IPS-NIHi7 (cell line): Measurements from ENCODE around the gene LPCAT3.

Experiments
- DNase-seq: peaks from one replicate; pipeline ENCODE4 v3.0.0; 2012; ENCODE audit warnings: mixed read lengths; ENCODE audit errors: extremely low spot score

The LPCAT3 gene

DNA sequence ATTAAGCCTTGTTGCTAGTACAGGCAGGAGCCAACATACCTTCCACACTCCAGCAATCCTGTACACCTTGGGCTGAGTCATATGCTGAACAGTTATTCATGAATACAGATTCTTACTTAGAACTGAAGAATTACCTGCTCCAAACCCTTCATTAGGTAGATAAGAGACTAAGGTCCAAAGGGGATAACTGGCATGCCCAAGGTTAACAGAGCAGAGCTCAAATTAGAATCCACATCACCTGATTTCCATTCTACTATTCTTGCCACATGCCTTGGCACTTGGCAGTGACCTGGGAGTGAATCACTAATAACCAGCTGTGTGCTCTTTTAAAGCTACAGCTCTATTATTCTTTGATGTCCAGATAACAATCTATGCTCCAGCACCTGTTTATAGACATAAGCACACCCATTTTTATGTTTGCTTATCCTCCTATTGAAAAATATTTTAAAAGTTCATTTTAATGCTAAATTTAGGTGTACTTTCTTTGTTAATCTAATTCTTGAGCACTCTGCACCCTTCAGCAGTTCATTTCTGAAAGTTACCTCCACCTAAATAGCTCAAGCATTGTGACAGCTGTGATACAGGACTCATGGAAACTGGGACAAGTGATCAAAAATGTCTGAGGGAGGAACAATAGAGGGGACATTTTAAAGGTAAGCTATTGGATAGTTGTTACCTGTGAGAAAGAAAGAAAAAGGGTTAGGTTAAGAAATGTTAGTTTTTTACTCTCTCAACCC lies 19.4 kb downstream of the LPCAT3 start:
- no peak for DNase-seq

DNA sequence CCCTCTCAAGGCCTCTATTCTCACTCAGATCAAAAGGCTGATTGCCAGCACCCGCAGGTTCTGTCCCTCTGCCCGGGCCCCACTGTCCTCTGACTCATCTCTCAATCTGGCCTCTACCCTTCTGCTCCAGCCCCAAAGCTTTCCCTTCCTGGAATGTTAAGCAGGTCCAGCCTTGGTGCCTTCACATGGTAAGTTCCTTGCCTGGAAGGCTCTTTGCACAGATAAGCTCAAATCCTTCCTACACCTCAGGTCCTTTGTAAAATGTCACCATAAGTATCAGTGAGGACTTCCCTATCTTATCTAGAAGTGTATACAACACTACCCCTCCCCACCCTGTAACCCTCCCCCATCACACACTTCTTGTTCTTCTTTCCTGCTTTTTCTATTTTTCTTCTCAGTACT lies 22.2 kb downstream of the LPCAT3 start:
- DNase-seq = peak; percentile 49

DNA sequence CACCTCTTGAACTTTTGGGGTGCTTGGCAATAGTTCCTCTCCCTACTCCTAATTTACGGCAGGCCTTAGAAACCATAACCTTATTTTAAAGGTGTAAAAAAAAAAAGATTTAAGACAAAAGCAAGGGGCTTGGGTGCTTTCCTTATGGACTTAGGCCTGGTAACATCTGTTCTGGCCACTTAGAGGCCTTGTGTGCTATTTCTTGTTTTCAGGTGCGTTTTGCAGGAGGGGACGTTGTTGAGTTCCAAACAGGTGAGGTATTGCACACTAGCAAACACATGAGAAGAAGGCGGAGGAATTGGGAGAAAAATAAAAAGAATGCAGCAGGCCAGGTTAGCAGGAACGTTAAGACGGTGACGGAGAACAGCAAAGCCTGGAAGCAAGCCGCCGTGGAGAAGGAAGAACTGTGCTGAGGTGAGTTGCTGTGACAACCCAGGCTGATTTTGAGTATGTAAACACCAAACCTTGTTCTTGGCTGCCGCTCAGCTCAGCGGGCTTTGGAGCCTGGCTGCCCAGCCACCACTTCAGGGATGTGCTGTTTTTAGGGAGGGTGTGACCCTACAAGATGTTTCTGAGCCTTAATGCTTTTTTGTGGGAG lies 30.2 kb downstream of the LPCAT3 start:
- DNase-seq = no peak

DNA sequence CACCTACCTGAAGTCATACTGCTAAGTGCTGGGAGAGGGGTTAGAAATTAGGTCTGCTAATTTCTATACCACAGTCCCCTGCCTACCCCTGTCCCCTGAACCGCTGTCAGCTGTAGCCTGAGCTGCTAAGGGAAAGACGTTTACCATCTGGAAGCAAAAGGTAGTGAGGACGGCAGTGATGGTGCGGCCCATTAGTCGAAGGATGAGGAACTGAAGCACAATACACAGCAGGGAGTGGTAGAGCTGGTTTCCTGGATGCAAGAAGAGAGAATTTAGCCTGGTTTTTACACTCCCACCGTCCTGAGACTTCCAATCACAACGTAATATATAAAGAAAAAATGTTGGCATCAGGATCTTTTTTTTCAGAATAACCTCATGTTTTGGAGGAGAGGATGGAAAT lies 35.7 kb downstream of the LPCAT3 start:
- DNase-seq = no peak

DNA sequence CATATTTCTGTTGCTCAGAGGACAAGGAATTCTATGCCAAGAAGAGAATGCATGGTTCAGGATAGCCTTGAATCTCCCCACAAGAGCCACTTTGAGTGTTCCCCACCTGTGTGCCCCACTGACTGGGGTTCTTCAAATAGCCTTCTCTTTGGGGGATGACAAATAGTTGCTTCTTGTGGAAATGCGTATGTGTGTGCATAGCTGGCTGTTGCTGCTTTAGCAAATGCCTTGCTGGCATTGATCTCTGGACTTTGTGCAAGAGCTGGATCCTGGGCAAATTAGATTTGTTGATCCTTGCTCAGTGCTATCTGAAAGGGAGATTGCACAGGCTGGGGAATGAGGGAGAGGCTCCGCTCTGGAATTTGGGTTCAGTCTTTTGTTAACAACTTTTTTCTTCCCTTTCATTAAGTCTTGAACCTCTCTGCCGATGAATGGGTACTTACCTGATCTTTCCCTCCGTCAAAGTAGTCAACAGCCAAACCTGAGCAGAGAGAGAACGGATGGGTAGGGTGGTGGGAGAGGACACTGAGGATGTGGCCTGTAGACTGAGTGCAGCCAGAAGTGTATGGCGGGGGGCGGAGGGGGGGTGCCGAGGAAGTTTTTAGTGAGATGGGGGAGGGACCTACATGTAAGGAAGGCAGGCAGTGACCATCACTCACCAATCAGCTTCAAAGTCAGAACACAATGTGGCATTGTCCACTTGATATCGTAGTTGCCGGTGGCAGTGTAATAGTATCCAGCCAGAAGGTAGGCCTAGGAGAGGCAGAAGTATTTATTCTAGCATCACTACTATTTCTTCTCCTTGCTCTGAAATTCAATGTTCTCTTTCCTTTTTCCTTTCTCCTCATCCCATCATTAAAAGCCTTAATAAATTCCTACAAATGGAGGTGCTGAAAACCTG lies 36.9 kb downstream of the LPCAT3 start:
- DNase-seq = no peak

DNA sequence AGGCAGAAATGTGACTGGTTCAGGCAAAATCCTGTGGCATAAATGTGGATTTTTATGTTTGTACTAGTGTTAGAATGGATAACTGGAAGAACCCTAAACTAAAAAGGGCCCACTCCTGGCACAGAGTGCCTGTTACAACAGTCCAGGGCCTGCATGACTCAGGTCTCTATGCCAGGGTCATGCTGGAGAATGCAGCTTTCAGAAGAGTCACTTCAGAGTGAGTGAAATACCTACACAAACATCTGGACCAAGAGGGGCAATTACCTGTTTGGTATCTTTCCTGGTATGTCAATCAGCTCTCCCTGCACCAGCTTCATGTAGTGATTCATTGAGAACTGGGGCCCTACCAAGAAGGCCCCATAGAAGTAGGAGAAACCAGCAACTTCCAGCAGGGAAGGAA lies 37.5 kb downstream of the LPCAT3 start:
- no peak for DNase-seq

DNA sequence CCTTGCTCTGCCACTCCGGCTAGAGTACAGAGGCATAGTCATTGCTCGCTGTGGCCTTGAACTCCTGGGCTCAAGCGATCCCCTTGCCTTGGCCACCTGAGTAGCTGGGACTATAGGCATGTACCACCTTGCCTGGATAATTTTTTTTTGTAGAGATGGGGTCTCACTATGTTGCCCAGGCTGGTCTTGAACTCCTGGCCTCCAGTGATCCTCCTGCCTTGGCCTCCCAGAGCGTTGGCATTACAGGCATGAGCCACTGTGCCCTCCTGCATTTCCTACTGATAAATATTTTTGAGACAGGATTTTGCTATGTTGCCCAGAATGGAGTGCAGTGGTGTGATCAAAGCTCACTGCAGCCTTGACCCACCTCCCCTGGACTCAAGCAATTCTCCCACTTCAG lies 38.2 kb downstream of the LPCAT3 start:
- no peak for DNase-seq

DNA sequence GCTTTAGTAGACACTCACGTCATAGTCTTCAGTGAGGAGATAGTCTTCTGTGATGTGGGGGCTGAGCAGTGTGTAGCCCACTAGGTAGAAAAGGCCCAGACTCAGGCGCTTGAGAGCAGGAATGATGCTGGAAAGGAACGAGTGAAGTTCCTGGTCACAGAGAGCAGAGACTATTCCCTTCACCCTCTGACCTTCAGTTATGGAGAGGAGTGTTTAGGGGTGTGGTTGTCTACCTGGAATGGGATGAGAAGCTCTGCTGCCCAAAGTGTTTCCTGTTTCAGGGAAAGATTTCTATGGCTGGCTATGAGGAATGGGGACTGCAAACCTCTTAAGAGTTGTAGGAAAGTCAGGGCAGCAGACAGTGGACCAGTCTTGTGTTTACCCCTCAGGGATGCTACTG lies 38.8 kb downstream of the LPCAT3 start:
- no peak for DNase-seq

DNA sequence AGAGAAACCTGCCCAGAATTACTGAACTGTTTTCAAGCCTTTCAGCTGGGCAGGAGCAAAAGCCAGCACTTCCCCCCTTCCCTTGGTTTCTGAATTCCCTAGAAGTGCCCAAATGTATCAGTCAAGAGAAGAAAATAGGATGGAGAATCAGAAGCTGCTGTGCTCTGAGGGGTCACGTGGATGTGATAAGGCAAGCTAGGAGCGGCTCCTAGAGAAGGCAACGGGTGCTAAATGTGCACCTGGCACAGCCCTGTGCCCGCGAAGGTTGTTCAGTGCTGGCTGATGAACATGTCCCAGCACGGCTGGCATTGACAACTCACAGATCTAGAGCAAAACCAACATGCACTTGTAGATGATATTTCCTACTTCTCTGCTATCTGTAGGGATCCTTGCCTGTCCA lies 39.3 kb downstream of the LPCAT3 start:
- no peak for DNase-seq

DNA sequence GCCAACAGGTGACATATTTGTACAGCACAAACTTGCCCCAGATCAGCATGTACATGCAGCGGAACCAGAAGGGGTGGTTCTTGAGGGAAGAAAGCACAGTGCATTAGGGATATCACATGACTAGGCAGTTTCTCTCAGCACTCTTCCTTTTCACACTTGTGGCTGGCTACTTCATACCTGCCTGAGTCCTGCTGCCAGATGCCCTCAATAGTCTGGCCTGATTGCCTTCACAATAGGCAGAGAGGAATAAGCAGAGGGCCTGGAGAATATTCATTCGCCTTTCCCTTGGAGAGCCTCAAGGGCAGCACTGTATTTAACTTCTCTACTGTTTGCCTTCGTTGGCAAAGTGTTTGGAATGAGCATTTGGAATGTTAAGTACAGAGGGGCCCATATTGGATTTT lies 39.7 kb downstream of the LPCAT3 start:
- DNase-seq = no peak

DNA sequence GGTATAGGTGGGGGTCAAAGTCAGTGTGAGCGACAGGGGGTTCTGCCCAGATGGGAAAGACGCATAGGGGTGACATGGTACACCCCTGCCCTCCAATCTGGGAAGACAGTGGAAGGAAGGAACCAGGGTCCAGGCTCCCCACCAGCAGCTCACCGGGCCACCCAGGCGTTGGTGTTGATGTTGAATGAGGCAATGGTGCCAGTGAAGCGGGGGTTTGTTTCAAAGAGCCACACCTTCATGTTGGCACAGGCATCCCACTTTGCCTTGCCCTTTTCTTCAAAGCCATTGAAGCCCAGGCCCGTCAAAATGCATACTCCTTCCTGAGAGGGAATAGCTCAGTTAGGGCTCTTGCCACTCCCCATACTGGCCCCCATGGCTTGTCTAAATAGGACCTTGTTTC lies 40.1 kb downstream of the LPCAT3 start:
- DNase-seq = no peak

DNA sequence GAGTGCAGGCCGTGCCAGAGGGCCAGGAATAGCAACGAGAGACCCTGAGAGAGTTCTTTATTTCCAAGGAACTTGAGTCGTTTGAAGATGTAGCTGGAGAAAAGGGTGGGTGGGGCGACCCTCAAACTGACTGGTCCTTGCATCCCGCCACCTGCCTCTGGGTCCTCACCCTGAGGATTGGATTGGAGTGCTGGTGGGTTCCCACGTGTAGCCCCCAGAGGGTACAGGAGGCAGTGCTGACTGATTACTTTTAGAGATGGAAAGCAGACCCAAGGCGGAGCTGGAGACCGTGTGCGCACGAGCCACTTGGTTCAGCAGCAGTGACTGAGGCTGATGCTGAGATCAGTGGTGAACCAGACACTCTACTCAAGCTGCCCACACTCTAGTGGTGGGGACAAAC lies 40.6 kb downstream of the LPCAT3 start:
- no peak for DNase-seq

DNA sequence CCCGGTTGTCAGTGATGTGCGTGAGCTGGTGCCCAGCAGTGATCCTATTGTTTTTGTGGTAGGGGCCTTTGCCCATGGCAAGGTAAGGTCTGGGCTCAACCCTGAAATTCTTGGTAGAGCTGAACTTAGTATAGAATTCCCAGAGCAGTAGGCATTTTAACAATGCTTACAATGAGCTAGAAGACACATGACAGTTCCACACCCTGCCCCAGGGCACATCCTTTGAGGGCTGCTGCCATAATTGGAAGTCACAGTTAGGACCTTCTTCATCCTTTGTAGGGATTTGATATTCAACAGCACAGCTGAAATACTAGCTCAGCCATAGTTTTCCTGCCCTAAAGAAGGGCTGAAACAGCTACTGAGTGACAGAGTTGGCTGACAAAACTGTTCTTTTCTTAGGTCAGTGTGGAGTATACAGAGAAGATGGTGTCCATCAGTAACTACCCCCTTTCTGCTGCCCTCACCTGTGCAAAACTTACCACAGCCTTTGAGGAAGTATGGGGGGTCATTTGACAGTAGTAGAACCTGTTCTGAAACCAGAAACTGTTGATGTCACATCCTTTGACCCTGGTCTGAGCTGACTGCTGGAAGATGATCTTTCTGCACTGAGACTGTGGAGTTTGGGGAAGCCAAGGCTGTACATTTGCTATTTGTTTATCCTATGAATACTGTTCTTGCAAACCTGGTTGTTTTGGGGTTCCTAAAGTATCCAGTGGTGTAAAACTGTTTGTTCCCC lies 42.8 kb downstream of the LPCAT3 start:
- DNase-seq = no peak

DNA sequence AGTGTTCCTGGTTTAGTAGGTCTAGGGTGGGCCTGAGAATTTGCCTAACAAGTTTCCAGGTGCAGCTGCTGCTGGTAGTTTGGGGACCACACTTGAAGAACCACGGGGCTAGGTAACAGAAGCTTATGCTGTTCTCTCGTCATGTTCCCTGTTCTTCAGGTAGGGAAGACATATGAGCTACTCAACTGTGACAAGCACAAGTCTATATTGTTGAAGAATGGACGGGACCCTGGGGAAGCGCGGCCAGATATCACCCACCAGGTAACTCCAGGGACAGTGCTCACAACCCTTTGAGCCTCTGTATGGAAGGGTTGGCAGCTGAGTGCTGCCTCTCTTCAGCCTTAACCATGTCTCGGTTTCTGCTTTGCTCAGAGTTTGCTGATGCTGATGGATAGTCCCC lies 44.1 kb downstream of the LPCAT3 start:
- no peak for DNase-seq

DNA sequence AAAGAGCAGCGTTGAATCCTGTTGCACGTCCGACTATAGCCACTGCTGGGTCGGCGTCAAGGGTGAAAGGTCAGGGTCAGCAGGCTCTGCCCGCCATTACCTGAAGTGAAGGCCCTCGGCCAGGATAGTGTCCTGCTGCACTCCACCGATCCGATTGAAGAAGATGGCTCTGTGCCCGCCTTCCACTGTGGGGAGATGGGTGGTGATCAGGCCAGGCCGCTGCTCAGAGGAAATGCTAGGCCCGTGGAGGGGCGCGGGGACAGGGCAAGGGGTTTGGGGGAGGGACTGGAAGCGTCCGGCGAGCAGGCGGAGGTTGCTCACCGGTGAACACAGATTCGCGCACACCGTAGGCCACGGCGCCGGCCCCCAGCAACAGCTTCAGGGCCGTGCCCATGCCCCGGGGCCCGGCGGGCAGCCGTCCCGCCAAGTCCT lies 48.2 kb downstream of the LPCAT3 start:
- DNase-seq = no peak

DNA sequence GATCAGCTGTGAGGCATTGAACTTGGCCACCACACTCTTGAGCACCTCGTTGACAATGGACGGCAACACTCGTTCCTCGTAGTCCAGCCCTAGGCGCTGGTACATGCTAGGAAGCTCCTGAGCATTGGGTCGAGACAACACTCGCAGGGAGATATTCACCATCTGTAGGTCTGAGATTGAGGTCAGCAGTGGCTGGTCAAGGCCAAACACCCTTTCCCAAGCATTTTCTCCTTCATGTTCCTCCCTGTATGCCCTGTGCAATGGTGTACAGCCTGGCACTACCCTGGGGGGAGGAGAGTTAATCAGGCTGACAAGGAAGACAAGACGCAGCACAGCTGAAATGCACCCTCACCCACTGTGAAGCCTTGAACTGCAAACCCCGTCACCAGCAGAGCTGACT lies 49.9 kb downstream of the LPCAT3 start:
- DNase-seq = no peak

DNA sequence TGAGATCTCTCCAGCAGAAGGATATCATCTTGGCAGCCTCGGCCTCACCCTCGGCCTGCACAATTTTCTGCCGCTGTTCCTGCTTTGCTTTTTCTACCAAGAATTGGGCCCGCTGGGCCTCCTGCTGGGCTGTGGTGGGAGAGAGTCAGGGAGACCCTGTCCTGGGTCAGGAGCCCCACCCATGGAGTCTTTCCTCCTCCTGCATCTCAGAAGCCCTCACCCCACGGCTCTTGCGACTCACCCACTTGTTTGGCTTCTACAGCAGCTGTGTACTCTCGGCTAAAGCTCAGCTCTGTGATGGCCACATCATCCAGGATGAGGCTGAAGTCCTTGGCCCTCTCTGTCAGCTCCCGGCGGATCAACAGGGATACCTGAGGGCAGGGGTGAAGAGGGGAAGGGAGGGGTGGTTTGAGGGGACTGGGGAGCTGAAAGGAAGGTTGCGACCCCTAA lies 50.6 kb downstream of the LPCAT3 start:
- no peak for DNase-seq

DNA sequence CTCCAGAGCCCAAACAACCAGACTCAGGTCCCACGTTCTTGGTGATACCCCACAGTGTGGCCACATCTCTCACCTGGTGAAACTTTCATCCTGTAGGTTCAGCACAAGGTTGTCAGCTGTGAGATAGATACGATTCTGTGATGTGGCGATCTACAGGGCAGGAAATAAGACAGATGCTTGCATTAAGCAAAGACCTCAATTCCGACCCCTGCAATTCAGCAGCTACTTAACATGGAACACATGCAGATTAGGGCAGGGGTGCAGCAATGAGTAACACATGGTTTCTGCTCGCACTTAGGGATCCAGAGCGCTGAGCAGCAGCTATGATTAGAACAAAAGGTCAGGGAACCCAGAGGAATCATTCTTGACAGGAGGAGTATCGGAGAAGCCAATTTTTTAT lies 51.9 kb downstream of the LPCAT3 start:
- DNase-seq = no peak

DNA sequence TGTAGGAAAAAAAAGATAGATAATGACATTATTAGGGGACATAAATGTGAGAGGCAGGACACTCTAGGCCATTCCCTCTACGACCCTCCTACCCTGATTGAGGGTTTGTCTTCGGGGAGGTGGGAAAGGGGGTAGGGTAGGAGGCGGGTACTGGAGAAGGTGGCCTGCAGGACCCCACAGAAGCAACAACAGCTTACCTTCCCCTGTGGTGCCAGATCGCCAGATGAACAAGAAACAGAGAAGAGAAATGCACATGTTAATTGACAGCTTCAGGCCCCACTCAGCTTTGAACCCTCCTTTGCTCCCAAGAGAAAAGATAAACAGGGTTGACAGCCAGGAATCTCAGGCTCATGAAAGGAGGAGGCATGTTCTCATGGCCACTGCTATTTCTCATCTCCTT lies 52.6 kb downstream of the LPCAT3 start:
- DNase-seq = no peak

DNA sequence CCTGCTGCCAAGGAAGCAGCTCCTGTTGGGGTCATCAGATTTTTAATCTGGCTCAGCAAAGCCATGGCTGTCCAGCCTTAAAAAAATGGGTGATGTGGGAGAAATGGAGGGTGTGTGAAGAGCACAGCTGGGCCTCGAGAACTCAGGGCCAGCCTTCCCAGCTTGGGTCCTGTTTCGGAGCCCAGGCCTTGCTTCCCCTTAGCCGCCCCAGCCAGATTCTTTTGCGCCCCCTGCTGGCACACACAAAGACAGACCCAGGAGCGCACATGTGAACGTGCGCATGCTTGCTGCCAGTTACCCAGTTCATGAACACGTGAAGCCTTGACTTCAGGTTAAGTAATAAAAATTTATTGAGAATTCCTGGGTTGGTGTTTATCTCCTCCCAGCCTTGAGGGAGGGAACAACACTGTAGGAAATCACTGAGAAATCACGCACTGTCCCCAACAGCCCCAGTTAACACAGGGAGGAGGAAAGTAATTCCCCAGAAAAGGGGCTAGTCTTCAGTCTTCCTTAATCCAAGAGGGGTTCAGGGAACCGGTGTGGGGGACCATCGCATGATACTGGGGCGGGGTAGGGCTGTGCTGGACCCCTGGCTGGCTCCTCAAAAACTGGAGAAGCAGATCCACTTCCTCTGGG lies 53.1 kb downstream of the LPCAT3 start:
- DNase-seq = peak; percentile 83

DNA sequence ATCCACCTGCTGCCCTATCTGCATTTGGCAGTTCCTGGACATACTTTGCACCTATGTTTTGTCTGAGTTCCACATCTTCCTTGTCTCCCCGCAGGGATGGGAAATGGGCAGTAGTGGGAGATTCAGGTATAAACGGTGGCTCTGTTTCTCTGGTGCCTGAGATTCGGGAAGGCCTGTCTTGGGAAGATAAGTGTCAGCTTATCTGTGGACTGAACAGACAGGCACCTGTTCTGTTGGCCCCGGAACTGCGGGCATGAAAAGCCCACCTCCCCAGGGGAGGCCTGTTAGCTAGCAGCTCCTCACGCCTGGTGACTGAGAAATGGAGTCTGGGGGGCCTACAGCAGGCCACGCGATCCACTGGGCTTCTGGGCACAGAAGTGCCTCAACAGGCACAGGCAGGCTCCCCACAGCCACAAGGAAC lies 53.7 kb downstream of the LPCAT3 start:
- DNase-seq = no peak
